Measurements from ENCODE around the gene ZNRF3. TPM values are rescaled to one million over a fixed set of nuclear protein-coding genes. Genes with fewer than 3 reads are reported as not detected.
"Not testable (repeated sequence)": the region's sequence is repeated elsewhere in the genome, so short reads cannot be mapped to it uniquely, and the experiment has no call there.

Gene ZNRF3
- total RNA-seq, 4 donors from 2014 or later: 17.2 to 22.8 (median 19.5) TPM

DNA sequence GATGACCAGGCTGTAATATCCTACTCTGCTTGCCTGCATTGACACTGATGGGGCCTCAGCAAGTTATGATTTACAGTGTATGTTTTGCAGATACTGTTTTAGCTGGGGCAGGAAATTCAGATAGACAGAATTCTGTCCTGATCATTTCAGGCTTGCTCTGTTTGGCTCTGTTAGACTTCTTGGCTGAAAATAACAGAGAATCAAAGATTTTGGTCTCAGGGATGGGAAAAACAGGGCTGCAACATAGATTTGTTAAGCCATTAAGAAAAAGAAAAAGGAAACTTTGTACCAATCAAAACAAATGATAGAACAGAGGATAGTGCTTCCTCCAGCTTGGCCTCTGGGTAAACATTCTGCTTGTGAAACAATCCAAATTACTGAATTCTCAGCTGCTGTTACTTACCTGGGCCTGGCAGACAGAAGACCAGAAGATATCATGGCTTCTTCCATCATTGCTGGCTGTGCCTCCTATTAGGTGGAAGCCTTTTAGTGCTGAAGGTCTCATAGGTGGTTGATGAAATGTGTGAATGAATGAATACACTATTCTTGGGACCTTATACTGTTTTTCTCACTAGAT lies 22.0 kb downstream of the ZNRF3 start:
- DNase-seq (ENCODE audit: low spot score in 2 of 2): peak in 1 of 2 donors; percentile 9
- intact Hi-C loops (cut with DNase I; ENCODE audit: low total_unique reads): no loop called here
- no peak overlapping the region for H3K4me3 ChIP-seq (ENCODE audit: low read depth, poor library complexity, severe bottlenecking)
- no peak for TF ChIP-seq POLR2A (IDR thresholded peaks at IDR 0.05)
- TF ChIP-seq, protein P1, sequence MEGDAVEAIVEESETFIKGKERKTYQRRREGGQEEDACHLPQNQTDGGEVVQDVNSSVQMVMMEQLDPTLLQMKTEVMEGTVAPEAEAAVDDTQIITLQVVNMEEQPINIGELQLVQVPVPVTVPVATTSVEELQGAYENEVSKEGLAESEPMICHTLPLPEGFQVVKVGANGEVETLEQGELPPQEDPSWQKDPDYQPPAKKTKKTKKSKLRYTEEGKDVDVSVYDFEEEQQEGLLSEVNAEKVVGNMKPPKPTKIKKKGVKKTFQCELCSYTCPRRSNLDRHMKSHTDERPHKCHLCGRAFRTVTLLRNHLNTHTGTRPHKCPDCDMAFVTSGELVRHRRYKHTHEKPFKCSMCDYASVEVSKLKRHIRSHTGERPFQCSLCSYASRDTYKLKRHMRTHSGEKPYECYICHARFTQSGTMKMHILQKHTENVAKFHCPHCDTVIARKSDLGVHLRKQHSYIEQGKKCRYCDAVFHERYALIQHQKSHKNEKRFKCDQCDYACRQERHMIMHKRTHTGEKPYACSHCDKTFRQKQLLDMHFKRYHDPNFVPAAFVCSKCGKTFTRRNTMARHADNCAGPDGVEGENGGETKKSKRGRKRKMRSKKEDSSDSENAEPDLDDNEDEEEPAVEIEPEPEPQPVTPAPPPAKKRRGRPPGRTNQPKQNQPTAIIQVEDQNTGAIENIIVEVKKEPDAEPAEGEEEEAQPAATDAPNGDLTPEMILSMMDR (IDR thresholded peaks at IDR 0.05): no peak

DNA sequence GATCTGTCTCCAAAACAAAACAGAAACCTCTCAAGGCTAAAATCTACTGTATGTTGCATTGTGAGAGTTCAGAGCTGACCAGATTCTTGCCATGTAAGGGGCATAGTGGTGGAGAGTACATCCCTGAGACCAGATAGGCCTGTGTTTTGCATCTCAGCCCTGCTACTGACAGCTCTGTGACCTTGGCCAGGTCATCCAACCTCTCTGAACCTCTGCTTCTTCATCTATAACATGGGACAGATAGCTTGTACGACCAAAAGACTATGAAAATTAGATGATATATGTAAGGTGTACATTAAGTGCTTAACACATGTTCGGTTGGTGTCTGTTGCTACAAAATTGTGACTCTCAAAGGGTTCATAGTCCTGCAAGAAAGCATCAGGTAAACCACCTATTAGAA lies 22.9 kb downstream of the ZNRF3 start:
- no peak for DNase-seq (ENCODE audit: low spot score in 2 of 2)
- intact Hi-C loops (cut with DNase I; ENCODE audit: low total_unique reads): no loop called here
- no peak overlapping the region for H3K4me3 ChIP-seq (ENCODE audit: low read depth, poor library complexity, severe bottlenecking)
- WGBS, 2 donors: 86 to 89% methylated on average over 2 of the region's 2 CpGs
- TF ChIP-seq POLR2A (IDR thresholded peaks at IDR 0.05): no peak
- TF ChIP-seq, protein P1 (IDR thresholded peaks at IDR 0.05): no peak

DNA sequence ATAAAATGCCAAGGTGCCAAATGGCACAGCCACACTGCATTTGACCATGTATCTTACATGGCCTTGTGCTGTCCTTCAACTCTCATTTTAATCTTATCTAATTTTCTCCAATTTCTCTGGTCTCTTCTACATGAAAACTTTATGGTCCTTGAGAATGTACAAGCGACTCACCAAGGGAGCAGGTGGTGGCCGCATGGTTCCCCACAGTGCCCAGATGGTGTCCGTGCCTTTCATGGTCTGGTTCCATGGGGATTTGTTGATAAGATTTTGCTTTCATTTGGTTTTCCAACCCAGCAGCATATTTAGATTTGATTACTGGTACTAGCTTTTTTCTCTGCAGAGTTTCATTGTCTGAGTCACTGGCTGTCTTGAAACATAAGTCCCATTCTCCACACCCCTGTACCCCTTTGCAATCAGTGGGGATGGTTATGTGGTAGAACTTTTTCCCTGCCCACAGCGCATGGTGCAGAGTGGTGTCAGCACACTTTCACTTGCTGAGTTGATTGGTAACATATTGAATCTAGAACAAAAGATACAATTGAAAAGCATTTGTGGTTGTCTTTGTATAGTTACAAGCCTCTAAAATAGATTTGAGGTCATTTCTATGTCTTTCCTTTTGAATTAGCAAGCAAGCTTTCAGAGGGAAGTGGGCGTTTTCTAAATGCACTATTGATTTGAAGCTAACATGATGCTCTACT lies 24.1 kb downstream of the ZNRF3 start:
- no peak overlapping the region for H3K4me3 ChIP-seq (ENCODE audit: low read depth, poor library complexity, severe bottlenecking)
- intact Hi-C loops (cut with DNase I; ENCODE audit: low total_unique reads): no loop called here
- DNase-seq (ENCODE audit: low spot score in 2 of 2): peak in 1 of 2 donors; percentile 66
- TF ChIP-seq, protein P1 (IDR thresholded peaks at IDR 0.05): no peak
- no peak for TF ChIP-seq POLR2A (IDR thresholded peaks at IDR 0.05)
- 82 to 84% methylated on average over 5 of the region's 5 CpGs for WGBS, 2 donors

DNA sequence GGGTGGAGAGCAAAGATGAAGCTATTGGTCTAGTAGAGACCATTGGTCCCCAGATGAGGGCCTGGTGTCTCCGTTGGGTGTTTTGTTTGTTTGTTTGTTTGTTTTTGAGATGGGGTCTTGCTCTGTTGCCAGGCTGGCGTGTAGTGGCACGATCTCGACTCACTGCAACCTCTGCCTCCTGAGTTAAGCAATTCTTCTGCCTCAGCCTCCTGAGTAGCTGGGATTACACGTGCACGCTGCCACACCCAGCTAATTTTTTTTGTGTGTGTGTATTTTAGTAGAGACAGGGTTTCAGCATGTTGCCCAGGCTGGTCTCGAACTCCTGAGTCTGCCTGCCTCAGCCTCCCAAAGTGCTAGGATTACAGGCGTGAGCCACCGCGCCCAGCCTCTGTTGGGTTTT lies 25.4 kb downstream of the ZNRF3 start:
- H3K4me3 ChIP-seq (ENCODE audit: low read depth, poor library complexity, severe bottlenecking); intact Hi-C loops (cut with DNase I; ENCODE audit: low total_unique reads): not testable (repeated sequence)
- WGBS, 2 donors: 65% methylated on average over 10 of the region's 10 CpGs
- peak in 1 of 2 donors; percentile 59 for DNase-seq (ENCODE audit: low spot score in 2 of 2)

DNA sequence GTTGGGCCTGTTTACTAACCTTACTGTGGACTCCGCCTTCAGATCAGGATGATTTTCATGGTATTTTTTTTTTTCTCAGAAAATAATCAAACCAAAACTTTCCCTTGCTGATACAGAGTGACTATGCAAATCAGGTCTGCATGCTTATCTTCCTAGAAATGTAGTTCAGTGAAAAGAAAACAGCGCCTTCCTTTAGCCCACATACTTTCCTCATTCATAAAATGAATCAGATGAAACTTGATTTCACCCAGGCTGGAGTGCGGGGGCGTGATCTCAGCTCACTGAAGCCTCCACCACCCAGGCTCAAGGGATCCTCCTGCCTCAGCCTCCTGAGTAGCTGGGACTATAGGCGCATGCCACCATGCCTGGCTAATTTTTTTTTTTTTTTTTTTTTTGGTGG lies 26.0 kb downstream of the ZNRF3 start:
- intact Hi-C loops (cut with DNase I; ENCODE audit: low total_unique reads): no loop called here
- WGBS, 2 donors: 81 to 90% methylated on average over 5 of the region's 5 CpGs
- H3K4me3 ChIP-seq (ENCODE audit: low read depth, poor library complexity, severe bottlenecking): no peak overlapping the region
- TF ChIP-seq, protein P1 (IDR thresholded peaks at IDR 0.05): no peak
- no peak for TF ChIP-seq POLR2A (IDR thresholded peaks at IDR 0.05)
- DNase-seq (ENCODE audit: low spot score in 2 of 2): peak in 1 of 2 donors; percentile 49

DNA sequence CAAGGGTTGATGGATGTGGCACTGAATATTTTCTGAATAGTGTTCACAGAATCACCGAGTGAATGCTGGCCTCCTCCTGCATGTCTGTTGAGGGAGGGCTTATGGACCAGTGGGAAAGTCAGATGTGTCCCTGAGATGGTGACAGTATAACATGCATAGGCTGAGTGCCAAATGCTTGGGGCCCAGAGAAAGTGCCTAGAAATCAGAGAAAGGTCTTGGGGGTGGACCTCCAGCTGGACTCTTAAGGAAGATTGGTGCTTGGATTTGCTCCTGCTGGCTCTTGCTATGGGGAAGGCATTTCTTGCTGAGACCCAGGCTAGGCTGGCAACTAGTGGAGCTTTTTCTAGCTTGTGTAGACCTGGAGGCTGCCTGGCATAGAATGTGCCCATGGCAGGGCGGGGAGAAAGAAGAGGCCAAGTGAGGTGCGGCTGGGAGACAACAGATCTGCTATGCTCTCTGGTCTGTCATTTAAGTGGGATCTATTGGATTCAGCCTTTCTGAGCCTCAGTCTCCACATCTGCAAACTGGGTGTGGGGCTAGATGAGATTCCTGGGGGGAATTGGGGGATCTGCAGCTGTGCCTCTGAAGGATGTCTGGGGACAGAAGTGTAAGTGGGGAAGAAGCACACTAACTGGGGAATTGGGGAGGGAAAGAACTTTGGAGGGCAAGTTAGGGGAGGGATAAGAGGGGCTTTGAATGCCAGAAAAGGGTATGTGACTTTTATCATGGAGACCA lies 27.4 kb downstream of the ZNRF3 start:
- intact Hi-C loops (cut with DNase I; ENCODE audit: low total_unique reads): no loop called here
- H3K4me3 ChIP-seq (ENCODE audit: low read depth, poor library complexity, severe bottlenecking): no peak overlapping the region
- WGBS, 2 donors: 52 to 54% methylated on average over 3 of the region's 3 CpGs
- peak in 1 of 2 donors; percentile 84 for DNase-seq (ENCODE audit: low spot score in 2 of 2)
- no peak for TF ChIP-seq POLR2A (IDR thresholded peaks at IDR 0.05)
- TF ChIP-seq, protein P1 (IDR thresholded peaks at IDR 0.05): no peak
